Epithelial cell of proximal tubule (primary cell): ENCODE data around the gene NKPD1. TPM values are rescaled to one million over a fixed set of nuclear protein-coding genes. Genes with fewer than 3 reads are reported as not detected.

Experiments used
- DNase-seq: peaks from one replicate; pipeline ENCODE4 v3.0.0-alpha.2; 2011; ENCODE audit warnings: low read depth
- H3K4me3 ChIP-seq: 2 replicates; pipeline ENCODE4 v1.5.1; 2011; ENCODE audit warnings: low read depth, mild to moderate bottlenecking, low read length
- total RNA-seq: library from RNA; depleted of rRNA; stranded (reverse); fragments of >200 nt; gene quantifications from 2 replicates; pipeline ENCODE4 v1.2.3, GENCODE V29; 2015
- TF ChIP-seq, protein P1 (sequence below): conservative IDR thresholded peaks from 2 replicates; pipeline ENCODE4 v1.5.1; 2012; ENCODE audit warnings: low read depth, mild to moderate bottlenecking, low read length

NKPD1 gene
- total RNA-seq, 1 donor from 2014 or later = not detected

DNA sequence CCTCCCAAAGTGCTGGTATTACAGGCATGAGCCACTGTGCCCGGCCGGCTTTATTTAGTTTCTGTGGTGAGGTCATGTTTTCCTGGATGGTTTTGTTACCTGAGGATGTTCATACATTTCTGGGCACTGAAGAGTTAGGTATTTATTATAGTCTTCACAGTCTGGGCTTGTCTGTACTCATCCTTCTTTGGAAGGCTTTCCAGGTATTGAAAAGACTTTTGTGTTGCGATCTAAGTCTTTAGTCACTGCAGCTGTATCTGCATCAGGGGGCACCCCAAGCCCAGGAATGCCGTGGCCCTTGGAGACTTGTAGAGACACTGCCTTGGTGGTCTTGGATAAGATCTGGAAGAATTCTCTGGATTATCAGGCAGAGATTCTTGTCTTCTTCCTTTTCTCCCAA lies 30.6 kb upstream of the NKPD1 start:
- H3K4me3 ChIP-seq = no peak overlapping the region
- no peak for DNase-seq
- TF ChIP-seq, protein P1, sequence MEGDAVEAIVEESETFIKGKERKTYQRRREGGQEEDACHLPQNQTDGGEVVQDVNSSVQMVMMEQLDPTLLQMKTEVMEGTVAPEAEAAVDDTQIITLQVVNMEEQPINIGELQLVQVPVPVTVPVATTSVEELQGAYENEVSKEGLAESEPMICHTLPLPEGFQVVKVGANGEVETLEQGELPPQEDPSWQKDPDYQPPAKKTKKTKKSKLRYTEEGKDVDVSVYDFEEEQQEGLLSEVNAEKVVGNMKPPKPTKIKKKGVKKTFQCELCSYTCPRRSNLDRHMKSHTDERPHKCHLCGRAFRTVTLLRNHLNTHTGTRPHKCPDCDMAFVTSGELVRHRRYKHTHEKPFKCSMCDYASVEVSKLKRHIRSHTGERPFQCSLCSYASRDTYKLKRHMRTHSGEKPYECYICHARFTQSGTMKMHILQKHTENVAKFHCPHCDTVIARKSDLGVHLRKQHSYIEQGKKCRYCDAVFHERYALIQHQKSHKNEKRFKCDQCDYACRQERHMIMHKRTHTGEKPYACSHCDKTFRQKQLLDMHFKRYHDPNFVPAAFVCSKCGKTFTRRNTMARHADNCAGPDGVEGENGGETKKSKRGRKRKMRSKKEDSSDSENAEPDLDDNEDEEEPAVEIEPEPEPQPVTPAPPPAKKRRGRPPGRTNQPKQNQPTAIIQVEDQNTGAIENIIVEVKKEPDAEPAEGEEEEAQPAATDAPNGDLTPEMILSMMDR = no peak

DNA sequence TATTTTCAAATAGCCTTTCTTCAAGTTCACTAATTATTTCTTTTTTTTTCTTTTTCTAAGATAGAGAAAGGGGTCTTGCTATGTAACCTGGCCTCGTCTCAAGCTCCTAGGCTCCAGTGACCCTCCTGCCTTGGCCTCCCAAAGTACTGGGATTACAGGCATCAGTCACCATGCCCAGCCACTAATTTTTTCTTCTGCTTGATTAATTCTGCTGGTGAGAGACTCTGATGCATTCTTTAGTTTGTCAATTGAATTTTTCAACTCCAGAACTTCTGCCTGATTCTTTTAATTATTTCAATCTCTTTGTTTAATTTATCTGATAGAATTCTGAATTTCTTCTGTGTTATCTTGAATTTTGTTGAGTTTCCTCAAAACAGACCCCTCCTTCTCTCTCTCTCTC lies 29.2 kb upstream of the NKPD1 start:
- no peak overlapping the region for H3K4me3 ChIP-seq
- TF ChIP-seq, protein P1 = no peak
- DNase-seq = no peak

DNA sequence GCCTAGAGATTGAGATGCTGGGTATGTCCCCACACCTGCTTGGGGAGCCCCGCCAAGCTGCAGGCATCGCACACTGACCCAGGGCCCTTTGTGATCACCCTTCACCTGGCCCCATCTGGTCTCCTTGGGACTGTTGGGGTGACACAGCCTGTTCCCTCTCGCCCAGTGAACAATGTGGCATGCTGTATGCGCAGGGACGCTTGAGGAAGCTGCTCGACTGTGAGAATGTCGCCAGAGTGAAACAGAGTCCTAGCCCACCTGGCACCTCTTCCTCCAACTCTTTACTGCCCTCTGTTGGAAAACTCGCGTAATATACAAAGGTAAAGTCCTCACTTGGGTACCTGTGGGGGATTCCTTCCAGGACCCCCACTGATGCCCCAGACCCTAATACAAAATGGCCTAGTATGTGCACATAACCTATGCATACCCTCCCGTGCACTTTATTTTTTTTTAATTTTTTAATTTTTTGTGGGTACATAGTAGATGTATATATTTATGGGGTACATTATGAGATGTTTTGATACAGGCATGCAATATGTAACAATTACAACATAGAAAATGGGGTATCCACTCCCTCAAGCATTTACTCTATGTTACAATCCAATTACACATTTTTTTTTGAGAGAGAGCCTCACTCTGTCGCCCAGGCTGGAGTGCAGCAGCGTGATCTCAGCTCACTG lies 26.8 kb upstream of the NKPD1 start:
- H3K4me3 ChIP-seq = no peak overlapping the region
- no peak for DNase-seq
- TF ChIP-seq, protein P1 = peak; percentile 74

DNA sequence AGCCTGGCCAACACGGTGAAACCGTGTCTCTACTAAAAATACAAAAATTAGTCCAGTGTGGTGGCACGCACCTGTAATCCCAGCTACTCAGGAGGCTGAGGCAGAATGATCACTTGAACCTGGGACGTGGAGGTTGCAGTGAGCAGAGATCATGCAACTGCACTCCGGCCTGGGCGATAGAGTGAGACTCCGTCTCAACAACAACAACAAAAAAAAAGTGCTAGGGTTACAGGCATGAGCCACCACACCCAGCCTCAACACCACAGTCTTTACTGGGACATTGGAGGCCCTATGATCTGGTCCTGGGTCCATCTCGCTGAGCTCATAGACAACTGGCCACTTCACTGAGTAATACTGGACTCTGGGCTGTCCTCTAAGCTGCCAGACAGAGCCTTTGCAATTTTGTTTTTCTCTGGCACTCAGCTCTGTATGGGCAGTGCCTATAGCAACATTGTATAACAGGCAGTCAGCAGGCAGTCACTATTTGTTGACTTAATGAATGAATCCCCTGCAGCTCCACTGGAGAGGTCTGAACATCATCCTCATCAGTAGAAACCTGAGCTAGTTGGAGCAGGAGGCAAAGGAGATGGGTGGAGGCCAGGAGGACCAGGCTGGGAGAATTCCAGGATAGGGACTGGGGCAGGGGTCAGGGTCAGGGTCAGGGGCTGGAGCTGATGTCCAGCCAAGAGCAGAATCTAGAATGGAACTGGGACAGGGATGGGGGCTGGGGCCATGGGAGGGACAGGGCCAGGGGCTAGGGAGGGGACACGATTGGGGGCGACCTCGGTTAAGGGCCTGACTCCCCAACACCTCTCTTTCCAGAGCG lies 25.9 kb upstream of the NKPD1 start:
- TF ChIP-seq, protein P1 = no peak
- H3K4me3 ChIP-seq = no peak overlapping the region
- no peak for DNase-seq

DNA sequence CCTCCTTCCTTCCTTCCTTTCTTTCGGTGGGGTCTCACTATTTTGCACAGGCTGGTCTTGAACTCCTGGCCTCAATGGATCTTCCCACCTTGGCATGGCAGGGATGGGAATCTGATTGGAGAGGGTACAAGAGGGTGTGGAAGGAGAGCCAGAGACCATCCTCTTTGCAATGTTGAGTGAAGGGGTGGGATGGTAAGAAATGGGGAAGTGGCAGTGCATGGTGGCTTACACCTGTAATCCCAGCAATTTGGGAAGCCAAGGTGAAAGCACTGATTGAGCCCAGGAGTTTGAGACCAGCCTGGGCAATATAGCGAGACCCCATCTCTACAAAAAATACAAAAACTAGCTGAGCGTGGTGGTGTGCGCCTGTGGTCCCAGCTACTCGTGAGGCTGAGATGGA lies 23.3 kb upstream of the NKPD1 start:
- TF ChIP-seq, protein P1 = no peak
- DNase-seq = no peak
- H3K4me3 ChIP-seq = no peak overlapping the region

DNA sequence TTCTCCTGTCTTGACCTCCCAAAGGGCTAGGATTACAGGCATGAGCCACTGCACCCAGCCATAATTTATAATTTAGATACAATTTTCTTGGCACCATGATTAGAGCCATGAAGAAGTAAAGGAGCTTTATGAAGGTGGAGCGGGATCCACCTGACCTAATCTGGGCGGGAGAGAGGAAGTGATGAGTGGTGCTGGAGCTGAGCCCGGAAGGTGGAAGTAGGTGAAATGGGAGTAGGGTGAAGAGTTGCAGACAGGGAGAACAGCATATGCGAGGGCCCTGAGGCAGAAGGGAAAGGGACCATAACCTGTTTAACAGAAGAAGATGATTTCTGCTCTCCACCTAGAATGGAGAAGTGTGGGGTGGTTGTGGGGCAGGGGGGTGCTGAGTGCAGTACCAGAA lies 22.0 kb upstream of the NKPD1 start:
- TF ChIP-seq, protein P1 = no peak
- DNase-seq = no peak
- no peak overlapping the region for H3K4me3 ChIP-seq
